ENCODE results near the gene RFX1. TPM values are rescaled to one million over a fixed set of nuclear protein-coding genes. Genes with fewer than 3 reads are reported as not detected.
"Not testable (repeated sequence)": the region's sequence is repeated elsewhere in the genome, so short reads cannot be mapped to it uniquely, and the experiment has no call there.

Gene RFX1
- total RNA-seq, 4 donors from 2014 or later: 2.9 to 8.9 (median 4.5) TPM

DNA sequence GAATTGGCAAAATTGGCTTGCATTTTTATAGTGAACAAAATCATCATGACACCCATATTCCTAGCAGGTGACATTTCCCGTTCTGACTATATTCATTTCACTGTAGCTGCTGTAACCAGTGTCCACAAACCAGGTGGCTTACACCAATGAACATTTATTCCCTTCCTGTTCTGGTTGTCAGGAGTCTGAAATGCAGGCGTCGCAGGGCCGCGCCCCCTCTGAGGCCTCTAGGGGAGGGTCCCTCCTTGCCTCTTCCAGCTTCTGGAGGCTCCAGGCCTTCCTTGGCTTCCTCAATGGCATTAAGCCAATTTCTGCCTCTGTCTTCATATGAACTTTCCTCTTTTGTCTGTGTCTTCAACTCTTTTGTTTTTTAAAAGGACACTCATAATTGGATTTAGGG lies 15.4 kb upstream of the RFX1 start:
- H3K27ac ChIP-seq (replicated peaks in 1 of 4): no peak overlapping the region
- TF ChIP-seq POLR2A (IDR thresholded peaks at IDR 0.05; ENCODE audit: low read depth) (no peak), EP300 (IDR thresholded peaks at IDR 0.05) (no peak), POLR2AphosphoS5 (IDR thresholded peaks at IDR 0.05) (no peak)
- TF ChIP-seq, protein P1, sequence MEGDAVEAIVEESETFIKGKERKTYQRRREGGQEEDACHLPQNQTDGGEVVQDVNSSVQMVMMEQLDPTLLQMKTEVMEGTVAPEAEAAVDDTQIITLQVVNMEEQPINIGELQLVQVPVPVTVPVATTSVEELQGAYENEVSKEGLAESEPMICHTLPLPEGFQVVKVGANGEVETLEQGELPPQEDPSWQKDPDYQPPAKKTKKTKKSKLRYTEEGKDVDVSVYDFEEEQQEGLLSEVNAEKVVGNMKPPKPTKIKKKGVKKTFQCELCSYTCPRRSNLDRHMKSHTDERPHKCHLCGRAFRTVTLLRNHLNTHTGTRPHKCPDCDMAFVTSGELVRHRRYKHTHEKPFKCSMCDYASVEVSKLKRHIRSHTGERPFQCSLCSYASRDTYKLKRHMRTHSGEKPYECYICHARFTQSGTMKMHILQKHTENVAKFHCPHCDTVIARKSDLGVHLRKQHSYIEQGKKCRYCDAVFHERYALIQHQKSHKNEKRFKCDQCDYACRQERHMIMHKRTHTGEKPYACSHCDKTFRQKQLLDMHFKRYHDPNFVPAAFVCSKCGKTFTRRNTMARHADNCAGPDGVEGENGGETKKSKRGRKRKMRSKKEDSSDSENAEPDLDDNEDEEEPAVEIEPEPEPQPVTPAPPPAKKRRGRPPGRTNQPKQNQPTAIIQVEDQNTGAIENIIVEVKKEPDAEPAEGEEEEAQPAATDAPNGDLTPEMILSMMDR (IDR thresholded peaks at IDR 0.05): no peak
- WGBS: 59% methylated on average over 5 of the region's 5 CpGs

DNA sequence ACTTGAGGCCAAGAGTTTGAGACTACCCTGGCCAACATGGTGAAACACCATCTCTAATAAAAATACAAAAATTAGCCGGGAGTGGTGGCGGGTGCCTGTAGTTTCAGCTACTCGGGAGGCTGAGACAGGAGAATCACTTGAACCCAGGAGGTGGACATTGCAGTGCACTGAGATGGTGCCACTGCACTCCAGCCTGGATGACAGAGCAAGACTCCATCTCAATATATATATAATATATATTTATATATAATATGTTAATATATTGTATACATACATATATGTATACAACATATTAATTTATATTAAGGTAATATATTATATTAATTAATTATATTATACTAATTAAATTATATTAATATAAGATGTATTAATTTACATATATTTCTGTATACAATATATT lies 13.6 kb upstream of the RFX1 start:
- DNase-seq (ENCODE audit: extremely low spot score); H3K9me3 ChIP-seq; H3K27me3 ChIP-seq; intact Hi-C loops (cut with DNase I); H3K4me3 ChIP-seq; H3K36me3 ChIP-seq; H3K27ac ChIP-seq (replicated peaks in 1 of 4): not testable (repeated sequence)
- WGBS: 92% methylated on average over 3 of the region's 3 CpGs
- H3K4me1 ChIP-seq: peaks cover 0 to 10% (median 5%) of the 10 kb centered on the region in 4 donors

More for the DNA sequence above, 15.4 kb upstream of the RFX1 start:
- intact Hi-C loops (cut with DNase I): no loop called here
- DNase-seq (ENCODE audit: extremely low spot score): no peak
- no peak overlapping the region for H3K4me3 ChIP-seq
- H3K9me3 ChIP-seq: no peaks in the 10 kb centered on the region
- no peaks in the 10 kb centered on the region for H3K36me3 ChIP-seq
- H3K4me1 ChIP-seq: peaks cover 0 to 10% (median 5%) of the 10 kb centered on the region in 4 donors
- H3K27me3 ChIP-seq: peaks cover 0 to 1% (median 0%) of the 10 kb centered on the region in 4 donors

DNA sequence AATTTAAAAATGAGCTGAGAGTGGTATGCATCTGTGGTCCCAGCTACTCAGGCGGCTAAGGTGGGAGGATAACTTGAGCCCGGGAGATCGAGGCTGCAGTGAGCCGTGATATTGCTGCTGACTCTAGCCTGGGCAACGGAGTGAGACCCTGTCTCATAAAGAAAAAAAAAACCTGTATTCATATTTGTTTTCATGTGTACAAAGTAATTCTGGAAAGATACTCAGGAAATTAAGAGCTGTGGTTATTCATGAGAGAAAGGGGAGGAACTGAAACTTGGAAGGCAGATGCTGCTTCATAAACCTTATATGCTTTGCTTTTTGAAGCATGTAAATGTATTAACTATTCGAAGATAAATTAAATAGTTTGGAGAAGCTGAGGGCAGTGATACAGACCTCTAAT lies 13.0 kb upstream of the RFX1 start:
- Histone ChIP-seq H3K9me3 (no peaks in the 10 kb centered on the region), H3K4me1 (peaks cover 0 to 10% (median 5%) of the 10 kb centered on the region in 4 donors), H3K4me3 (no peak overlapping the region), H3K27ac (replicated peaks in 1 of 4) (no peak overlapping the region), H3K27me3 (no peaks in the 10 kb centered on the region), H3K36me3 (no peaks in the 10 kb centered on the region)
- 87% methylated on average over 6 of the region's 6 CpGs for WGBS
- no peak for TF ChIP-seq POLR2A (IDR thresholded peaks at IDR 0.05; ENCODE audit: low read depth)
- TF ChIP-seq EP300 (IDR thresholded peaks at IDR 0.05): no peak
- TF ChIP-seq, protein P1 (IDR thresholded peaks at IDR 0.05): no peak
- no peak for TF ChIP-seq POLR2AphosphoS5 (IDR thresholded peaks at IDR 0.05)
- DNase-seq (ENCODE audit: extremely low spot score): no peak
- intact Hi-C loops (cut with DNase I): no loop called here

DNA sequence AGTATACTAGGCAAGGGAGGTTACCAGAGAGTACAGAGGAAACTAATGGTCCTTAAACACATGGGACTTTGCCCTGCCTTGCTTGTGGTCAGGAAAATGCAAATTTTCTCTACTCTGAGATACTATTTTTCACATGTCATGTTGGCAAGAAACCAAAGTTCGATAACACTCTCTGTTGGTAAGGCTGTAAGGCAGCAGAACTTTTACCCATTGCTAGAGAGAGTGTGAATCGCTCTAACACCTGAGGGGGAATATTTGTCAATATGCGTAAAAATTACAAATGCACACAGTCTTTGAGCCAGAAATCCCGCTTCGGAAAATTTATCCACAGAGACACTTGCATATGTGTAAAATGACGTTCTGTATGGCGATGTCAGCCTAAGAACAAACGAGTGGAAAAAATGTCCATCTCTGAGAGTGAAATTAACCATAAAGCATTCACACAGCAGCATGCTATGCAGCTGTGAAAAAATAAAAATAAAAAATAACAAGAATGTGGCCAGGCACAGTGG lies 9.5 kb upstream of the RFX1 start:
- Histone ChIP-seq H3K4me3 (no peak overlapping the region), H3K27me3 (no peaks in the 10 kb centered on the region), H3K4me1 (no peaks in the 10 kb centered on the region), H3K27ac (replicated peaks in 1 of 4) (no peak overlapping the region), H3K9me3 (no peaks in the 10 kb centered on the region), H3K36me3 (no peaks in the 10 kb centered on the region)
- 73% methylated on average over 8 of the region's 8 CpGs for WGBS
- intact Hi-C loops (cut with DNase I): no loop called here
- TF ChIP-seq, protein P1 (IDR thresholded peaks at IDR 0.05): no peak
- no peak for TF ChIP-seq POLR2AphosphoS5 (IDR thresholded peaks at IDR 0.05)
- TF ChIP-seq POLR2A (IDR thresholded peaks at IDR 0.05; ENCODE audit: low read depth): no peak
- TF ChIP-seq EP300 (IDR thresholded peaks at IDR 0.05): no peak
- no peak for DNase-seq (ENCODE audit: extremely low spot score)

DNA sequence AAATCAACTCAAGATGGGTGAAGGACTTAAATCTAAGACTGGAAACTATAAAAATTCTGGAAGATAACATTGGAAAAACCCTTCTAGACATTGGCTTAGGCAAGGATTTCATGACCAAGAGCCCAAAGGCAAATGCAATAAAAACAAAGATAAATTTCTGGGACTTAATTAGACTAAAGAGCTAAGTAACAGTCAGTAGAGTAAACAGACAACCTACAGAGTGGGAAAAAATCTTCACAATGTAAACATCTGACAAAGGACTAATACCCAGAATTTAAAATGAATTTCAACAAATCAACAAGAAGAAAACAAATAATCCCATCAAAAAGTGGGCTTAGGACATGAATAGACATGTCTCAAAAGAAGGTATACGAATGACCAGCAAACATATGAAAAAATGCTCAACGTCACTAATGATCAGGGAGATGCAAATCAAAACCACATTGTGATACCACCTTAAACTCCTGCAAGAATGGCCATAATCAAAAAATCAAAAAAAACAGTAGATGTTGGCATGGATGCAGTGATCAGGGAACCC lies 6.3 kb upstream of the RFX1 start:
- 84% methylated on average over 2 of the region's 2 CpGs for WGBS
- Histone ChIP-seq H3K36me3 (no peaks in the 10 kb centered on the region), H3K9me3 (no peaks in the 10 kb centered on the region), H3K27ac (replicated peaks in 1 of 4) (no peak overlapping the region), H3K27me3 (no peaks in the 10 kb centered on the region), H3K4me3 (no peak overlapping the region), H3K4me1 (peaks cover 0 to under 1% (median 0%) of the 10 kb centered on the region in 4 donors)
- intact Hi-C loops (cut with DNase I): no loop called here
- no peak for DNase-seq (ENCODE audit: extremely low spot score)
- TF ChIP-seq EP300 (IDR thresholded peaks at IDR 0.05) (no peak), POLR2A (IDR thresholded peaks at IDR 0.05; ENCODE audit: low read depth) (no peak)
- TF ChIP-seq, protein P1 (IDR thresholded peaks at IDR 0.05): no peak

Data from esophagus muscularis mucosa (tissue), 4 donors.